Mesothelial cell of epicardium (in vitro differentiated cells): Measurements from ENCODE around the gene SNX27. TPM values are rescaled to one million over a fixed set of nuclear protein-coding genes. Genes with fewer than 3 reads are reported as not detected.

ENCODE experiments used
- DNase-seq, 2 experiments: peaks; one replicate each; pipeline ENCODE4 v3.0.0; 2021; ENCODE audit warnings: low spot score in 2 of 2; ENCODE audit not compliant: unreplicated experiment in 2 of 2
- H3K27ac Mint-ChIP-seq: 2 replicates; pipeline ENCODE4 v1.8.0; 2021; ENCODE audit warnings: mixed read lengths
- H3K27me3 Mint-ChIP-seq: 2 replicates; pipeline ENCODE4 v1.8.0; 2021; ENCODE audit warnings: low read depth, mixed read lengths
- H3K36me3 Mint-ChIP-seq: 2 replicates; pipeline ENCODE4 v1.8.0; 2021; ENCODE audit warnings: mixed read lengths
- H3K4me1 Mint-ChIP-seq: 2 replicates; pipeline ENCODE4 v1.8.0; 2021; ENCODE audit warnings: mixed read lengths
- H3K4me3 Mint-ChIP-seq: 2 replicates; pipeline ENCODE4 v1.8.0; 2021; ENCODE audit warnings: mild to moderate bottlenecking, moderate library complexity, mixed read lengths
- H3K9me3 Mint-ChIP-seq: 2 replicates; pipeline ENCODE4 v1.8.0; 2021; ENCODE audit warnings: mixed read lengths
- total RNA-seq: library from RNA; stranded (reverse); gene quantifications from 3 replicates; pipeline ENCODE4 v1.2.1, GENCODE V29; 2021
- TF ChIP-seq, protein P1 (sequence below): fragments of 200-600 bp; sonication (generic); IDR thresholded peaks from one replicate; pipeline ENCODE4 v1.5.0; 2021; ENCODE audit warnings: antibody characterized with exemption; ENCODE audit not compliant: unreplicated experiment

Gene SNX27
- total RNA-seq, 1 donor from 2014 or later: 44.0 TPM

DNA sequence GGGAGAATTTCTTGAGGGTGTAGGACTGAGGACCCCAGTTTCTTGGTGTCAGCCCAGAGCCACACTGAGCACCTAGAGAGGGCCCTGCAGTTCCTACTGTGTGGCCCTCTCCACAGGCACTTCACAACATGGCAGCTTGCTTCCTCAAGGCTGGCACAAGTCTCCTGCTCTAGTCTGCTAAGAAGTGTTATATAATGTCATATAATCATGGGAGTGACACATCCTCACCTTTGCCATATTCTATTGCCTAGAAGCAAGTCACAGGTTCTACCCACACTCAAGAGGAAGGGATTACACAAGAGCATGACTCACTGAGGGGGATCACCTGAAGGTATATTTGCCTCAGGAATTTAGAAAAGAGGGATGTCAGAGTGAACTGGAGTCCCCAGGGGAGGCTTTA, 5.5 kb upstream of the SNX27 start:
- H3K9me3 Mint-ChIP-seq: no peaks in the 10 kb centered on the region
- H3K4me3 Mint-ChIP-seq: no peak overlapping the region
- H3K27ac Mint-ChIP-seq: no peak overlapping the region
- no peaks in the 10 kb centered on the region for H3K27me3 Mint-ChIP-seq
- H3K36me3 Mint-ChIP-seq: no peaks in the 10 kb centered on the region
- TF ChIP-seq, protein P1, sequence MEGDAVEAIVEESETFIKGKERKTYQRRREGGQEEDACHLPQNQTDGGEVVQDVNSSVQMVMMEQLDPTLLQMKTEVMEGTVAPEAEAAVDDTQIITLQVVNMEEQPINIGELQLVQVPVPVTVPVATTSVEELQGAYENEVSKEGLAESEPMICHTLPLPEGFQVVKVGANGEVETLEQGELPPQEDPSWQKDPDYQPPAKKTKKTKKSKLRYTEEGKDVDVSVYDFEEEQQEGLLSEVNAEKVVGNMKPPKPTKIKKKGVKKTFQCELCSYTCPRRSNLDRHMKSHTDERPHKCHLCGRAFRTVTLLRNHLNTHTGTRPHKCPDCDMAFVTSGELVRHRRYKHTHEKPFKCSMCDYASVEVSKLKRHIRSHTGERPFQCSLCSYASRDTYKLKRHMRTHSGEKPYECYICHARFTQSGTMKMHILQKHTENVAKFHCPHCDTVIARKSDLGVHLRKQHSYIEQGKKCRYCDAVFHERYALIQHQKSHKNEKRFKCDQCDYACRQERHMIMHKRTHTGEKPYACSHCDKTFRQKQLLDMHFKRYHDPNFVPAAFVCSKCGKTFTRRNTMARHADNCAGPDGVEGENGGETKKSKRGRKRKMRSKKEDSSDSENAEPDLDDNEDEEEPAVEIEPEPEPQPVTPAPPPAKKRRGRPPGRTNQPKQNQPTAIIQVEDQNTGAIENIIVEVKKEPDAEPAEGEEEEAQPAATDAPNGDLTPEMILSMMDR: no peak
- DNase-seq: no peak
- H3K4me1 Mint-ChIP-seq: peaks cover 12% of the 10 kb centered on the region

DNA sequence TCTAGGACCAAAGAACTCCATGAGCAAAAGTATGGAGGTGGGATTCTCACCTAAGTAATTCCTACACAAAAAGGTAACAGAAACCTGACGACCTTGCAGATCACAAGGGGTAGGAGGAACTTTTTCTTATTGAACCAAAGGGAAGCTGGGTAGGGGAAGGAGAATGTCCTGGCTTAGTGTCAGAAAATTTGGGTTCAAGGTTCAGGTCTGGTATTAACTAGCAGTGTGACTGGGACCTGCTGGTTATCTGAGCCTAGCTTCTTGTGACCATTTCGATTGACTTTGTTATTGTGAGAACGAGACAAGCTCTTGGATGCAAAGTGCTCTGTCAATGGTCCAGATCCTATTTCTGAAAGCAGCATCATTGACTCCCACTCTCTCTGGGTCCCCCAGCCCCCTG, 5.0 kb upstream of the SNX27 start:
- DNase-seq: no peak
- H3K36me3 Mint-ChIP-seq: no peaks in the 10 kb centered on the region
- TF ChIP-seq, protein P1: no peak
- no peaks in the 10 kb centered on the region for H3K27me3 Mint-ChIP-seq
- peaks cover 15% of the 10 kb centered on the region for H3K4me1 Mint-ChIP-seq
- no peaks in the 10 kb centered on the region for H3K9me3 Mint-ChIP-seq
- no peak overlapping the region for H3K4me3 Mint-ChIP-seq
- H3K27ac Mint-ChIP-seq: no peak overlapping the region

DNA sequence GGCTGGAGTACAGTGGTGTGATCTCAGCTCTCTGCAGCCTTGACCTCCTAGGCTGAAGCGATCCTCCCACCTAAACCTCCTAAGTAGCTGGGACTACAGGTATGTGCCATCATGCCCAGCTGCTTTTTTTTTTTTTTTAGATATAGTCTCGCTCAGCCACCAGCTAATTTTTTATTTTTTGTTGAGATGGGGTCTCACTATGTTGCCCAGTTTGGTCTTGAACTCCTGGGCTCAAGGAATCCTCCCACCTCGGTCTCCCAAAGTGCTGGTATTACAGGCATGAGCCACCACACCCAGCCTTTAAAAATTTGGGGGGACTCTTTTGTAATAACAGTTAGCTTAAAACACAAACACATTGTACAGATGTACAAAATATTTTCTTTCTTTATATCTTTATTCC, 1.7 kb upstream of the SNX27 start:
- no peak for DNase-seq
- no peaks in the 10 kb centered on the region for H3K9me3 Mint-ChIP-seq
- no peak overlapping the region for H3K4me3 Mint-ChIP-seq
- TF ChIP-seq, protein P1: no peak
- H3K27me3 Mint-ChIP-seq: no peaks in the 10 kb centered on the region
- no peaks in the 10 kb centered on the region for H3K36me3 Mint-ChIP-seq
- H3K4me1 Mint-ChIP-seq: peaks cover 31% of the 10 kb centered on the region
- no peak overlapping the region for H3K27ac Mint-ChIP-seq

DNA sequence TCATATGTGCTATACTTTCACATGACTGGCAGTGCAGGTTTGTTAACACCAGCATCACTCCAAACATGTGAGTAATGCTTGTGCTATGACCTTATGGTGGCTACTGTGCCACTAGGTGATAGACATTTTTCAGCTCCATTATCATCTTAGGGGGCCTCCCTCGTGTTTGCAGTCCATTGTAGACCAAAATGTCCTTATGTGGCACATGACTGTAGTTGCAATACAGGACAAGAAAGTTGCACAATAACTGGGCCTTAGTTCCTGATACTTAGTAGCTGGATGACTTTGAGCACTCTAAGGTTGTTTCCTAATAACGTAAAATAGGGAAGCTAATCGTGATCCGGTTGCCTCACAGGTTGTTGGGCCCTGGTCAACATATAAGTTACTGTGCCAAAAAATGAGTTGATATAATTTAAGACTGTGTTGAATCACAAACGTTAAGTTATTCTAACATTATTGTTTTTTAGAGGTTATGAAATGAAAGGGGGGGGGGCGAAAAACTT, 511 bp upstream of the SNX27 start:
- Mint-ChIP-seq H3K36me3 (no peaks in the 10 kb centered on the region), H3K27ac (peak overlapping the region; percentile 93), H3K27me3 (no peaks in the 10 kb centered on the region), H3K4me1 (peaks cover 41% of the 10 kb centered on the region), H3K4me3 (peak overlapping the region; percentile 87), H3K9me3 (no peaks in the 10 kb centered on the region)
- TF ChIP-seq, protein P1: no peak
- DNase-seq: no peak

DNA sequence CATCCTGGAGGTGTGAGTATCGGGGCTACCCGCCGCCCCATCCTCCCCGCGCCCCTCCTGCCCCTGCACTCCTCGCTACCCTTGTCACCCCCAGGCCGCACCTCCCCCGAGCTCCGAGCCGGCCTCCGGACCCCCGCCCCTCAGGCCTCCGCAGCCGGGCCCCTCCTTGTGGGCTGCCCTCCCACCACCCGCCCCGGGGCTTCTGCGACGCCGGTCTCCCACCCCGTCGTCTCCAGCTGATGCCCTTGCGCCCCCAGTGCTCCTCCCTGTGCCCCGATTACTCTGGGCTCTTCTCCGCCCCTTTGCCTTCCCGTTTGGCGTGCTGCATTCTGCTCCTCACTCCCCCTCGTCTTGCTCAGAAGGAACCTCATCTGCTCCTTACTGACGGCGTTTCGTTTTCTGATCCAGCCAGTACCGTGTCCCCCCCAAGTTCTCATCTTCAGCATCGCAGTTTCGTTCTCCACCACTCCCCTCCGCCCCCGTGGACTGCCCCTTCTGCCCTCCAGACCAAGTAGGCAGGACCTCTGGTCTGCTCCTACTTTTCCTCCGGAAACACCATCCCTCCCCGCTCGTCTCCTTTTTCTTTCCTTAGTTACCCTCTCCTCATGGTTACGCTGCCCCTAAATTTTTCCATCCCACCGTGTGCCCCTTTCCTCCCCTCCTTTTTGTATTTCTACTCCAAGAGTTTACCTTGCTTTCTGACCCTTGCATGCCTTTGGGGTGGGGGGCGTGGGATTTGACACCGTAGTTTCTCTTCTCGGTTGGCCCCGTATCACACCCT, 841 bp downstream of the SNX27 start:
- peak overlapping the region; percentile 87 for H3K4me3 Mint-ChIP-seq
- no peaks in the 10 kb centered on the region for H3K36me3 Mint-ChIP-seq
- DNase-seq: peak in 1 of 2 experiments; percentile 28
- peaks cover 45% of the 10 kb centered on the region for H3K4me1 Mint-ChIP-seq
- H3K27ac Mint-ChIP-seq: peak overlapping the region; percentile 79
- no peaks in the 10 kb centered on the region for H3K27me3 Mint-ChIP-seq
- no peaks in the 10 kb centered on the region for H3K9me3 Mint-ChIP-seq
- TF ChIP-seq, protein P1: no peak
